ENCODE data around the gene AGXT2. TPM values are rescaled to one million over a fixed set of nuclear protein-coding genes. Genes with fewer than 3 reads are reported as not detected.

AGXT2 gene
- total and polyA plus RNA-seq, 10 of the 15 experiments (the other 5 are each of a cell fraction or from before 2014, with no cell fraction given): not detected

DNA sequence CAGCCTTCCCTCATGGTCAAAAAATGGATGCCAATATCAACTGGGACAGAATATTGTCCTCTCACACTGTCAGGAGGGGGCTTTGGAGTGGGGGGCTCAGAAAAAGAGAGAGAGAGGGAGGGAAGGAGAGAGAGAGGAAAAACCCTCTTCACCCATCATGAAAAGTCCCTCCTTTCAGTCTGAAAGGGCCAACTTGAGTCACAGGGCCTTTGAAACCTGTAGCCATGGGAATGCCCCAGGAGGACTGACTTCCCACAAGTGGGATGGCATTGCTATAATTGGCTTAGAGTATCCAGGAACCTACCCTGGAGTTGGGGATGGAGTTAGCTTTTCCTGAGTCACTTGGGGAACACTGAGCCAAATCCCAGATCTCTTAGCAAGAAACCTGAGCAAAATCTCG lies 77.2 kb downstream of the AGXT2 start (continued):
- TF ChIP-seq NR2F1 (conservative IDR thresholded peaks at IDR 0.05): no peak
- TF ChIP-seq EED (IDR thresholded peaks at IDR 0.05; ENCODE audit: low read depth): peak; percentile 64
- TF ChIP-seq USF2 (IDR thresholded peaks at IDR 0.05; ENCODE audit: borderline replicate concordance, low read depth, low read length): no peak
- no peak for TF ChIP-seq SUPT20H (IDR thresholded peaks at IDR 0.05; ENCODE audit: borderline replicate concordance, control insufficient read depth, low read depth, low read length)
- no peak for TF ChIP-seq HDGF (IDR thresholded peaks at IDR 0.05)
- no peak for TF ChIP-seq SUZ12 (IDR thresholded peaks at IDR 0.05; ENCODE audit: unreplicated experiment)
- TF ChIP-seq ETV6 (conservative IDR thresholded peaks at IDR 0.05 in 1 of 2, IDR thresholded peaks at IDR 0.05 in 1 of 2; ENCODE audit: borderline replicate concordance in 1 of 2, low read depth in 1 of 2): no peak
- no peak for TF ChIP-seq YY1 (IDR thresholded peaks at IDR 0.05; ENCODE audit: low read depth, low read length)
- no peak for TF ChIP-seq GABPA (IDR thresholded peaks at IDR 0.05; ENCODE audit: low read depth)
- peak; percentile 56; the same call in 1 of the 2 replicates for TF ChIP-seq RELB (IDR thresholded peaks at IDR 0.05; ENCODE audit: low read depth)

DNA sequence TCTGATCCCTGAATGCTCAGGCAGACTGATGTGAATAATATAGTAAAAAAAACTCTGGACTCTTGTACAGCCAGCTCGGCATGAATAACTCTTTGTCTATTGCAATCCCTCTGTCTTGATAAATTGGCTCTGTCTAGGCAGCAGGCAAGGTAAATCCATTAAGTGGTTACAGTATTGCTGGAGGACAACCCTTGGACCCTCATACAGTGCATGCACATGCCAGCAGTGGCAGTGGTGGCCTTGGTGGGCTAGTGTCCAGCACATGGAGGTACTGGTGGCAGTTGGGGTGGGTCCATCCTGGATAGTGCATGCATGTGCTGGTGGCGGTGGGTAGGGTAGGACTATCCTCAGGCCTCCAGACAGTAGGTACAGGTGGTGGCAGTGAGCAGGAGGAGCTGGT lies 79.5 kb downstream of the AGXT2 start:
- Histone ChIP-seq H3K27ac (ENCODE audit: control insufficient read depth, insufficient read depth) (no peak overlapping the region), H3K27me3 (replicated peaks in 1 of 2; ENCODE audit: control insufficient read depth in 2 of 2, insufficient read depth in 2 of 2, low read length in 1 of 2) (no peaks in the 10 kb centered on the region), H4K20me1 (ENCODE audit: control insufficient read depth, insufficient read depth) (no peaks in the 10 kb centered on the region), H3K9ac (ENCODE audit: control insufficient read depth, insufficient read depth, low read length) (no peak overlapping the region), H3K4me2 (ENCODE audit: control insufficient read depth, insufficient read depth) (no peak overlapping the region), H3K79me2 (ENCODE audit: control insufficient read depth, insufficient read depth, low read length) (no peaks in the 10 kb centered on the region), H3K4me1 (ENCODE audit: control insufficient read depth, insufficient read depth, low read length) (no peaks in the 10 kb centered on the region), H3K36me3 (ENCODE audit: control insufficient read depth in 2 of 2, insufficient read depth in 2 of 2, low read length in 1 of 2) (no peaks in the 10 kb centered on the region; a peak in 1 of 4 replicates), H2AFZ (ENCODE audit: control insufficient read depth, low read depth, low read length) (no peak overlapping the region), H3K9me3 (replicated peaks; ENCODE audit: control insufficient read depth, insufficient read depth, low read length) (no peaks in the 10 kb centered on the region; the same call in 1 of the 3 replicates), H3K4me3 (no peak overlapping the region)
- in situ Hi-C loops (cut with MboI): no loop called here
- no peak for TF ChIP-seq MAX (IDR thresholded peaks at IDR 0.05; ENCODE audit: low read depth, low read length)
- intact Hi-C loops (cut with micrococcal nuclease; ENCODE audit: unreplicated experiment): no loop called here
- WGBS (ENCODE audit: insufficient coverage, insufficient replicate concordance, low lambda C conversion rate, missing lambda C conversion rate): 97% methylated on average over 2 of the region's 2 CpGs
- FAIRE-seq (no peak), DNase-seq (ENCODE audit: low read depth, low spot score) (no peak), ATAC-seq (no peak)
- BruUV-seq (replicated peaks): no TSS peak
- POLR2A ChIA-PET: interaction anchor here (1.2 kb wide), 1 partner anchor 38 kb away, joined by 4 read pairs; no protein-coding TSS in a partner anchor
- RAD21 ChIA-PET (ENCODE audit: unreplicated experiment): interaction anchor here (0.8 kb wide), 2 partner anchors 9 to 35 kb away, joined by 3 to 4 read pairs; no protein-coding TSS in a partner anchor
- CTCF ChIA-PET: interaction anchor here (1.0 to 3.9 kb wide), 2 partner anchors 10 to 33 kb away, joined by 3 to 20 read pairs; no protein-coding TSS in a partner anchor
- SMC1A ChIA-PET (ENCODE audit: uncharacterized antibody, unreplicated experiment): interaction anchor here (5.8 kb wide), 1 partner anchor 34 kb away, joined by 25 read pairs; no protein-coding TSS in a partner anchor

Measured in GM12878 (cell line).